Right lobe of liver (tissue), 6 donors: ENCODE results near the gene DTHD1. TPM values are rescaled to one million over a fixed set of nuclear protein-coding genes. Genes with fewer than 3 reads are reported as not detected.

Experiments used
- ATAC-seq, 4 donors: fragments of 200-7000 bp; cut with Tn5 transposase; one replicate each; pipeline ENCODE4 v1.9.1; 2020; ENCODE audit warnings: mild to moderate bottlenecking in 4 of 4, moderate library complexity in 4 of 4
- DNase-seq, 3 donors: peaks; one replicate each; pipeline ENCODE4 v3.0.0-alpha.2; 2020
- H3K27ac ChIP-seq, 3 donors: fragments of 200-600 bp; one replicate each; pipeline ENCODE4 v1.8.0; 2022
- H3K27me3 ChIP-seq, 2 donors: fragments of 200-600 bp; one replicate each; pipeline ENCODE4 v1.8.0; 2022
- H3K36me3 ChIP-seq, 4 donors: fragments of 200-600 bp; sonication (generic) in 1 of 4; one replicate each; pipeline versions ENCODE4 v1.5.1 to v1.8.0; 2017 to 2022; ENCODE audit warnings: control low read depth in 1 of 4
- H3K4me1 ChIP-seq, 4 donors: fragments of 200-600 bp; sonication (generic) in 1 of 4; one replicate each; pipeline versions ENCODE4 v1.5.1 to v1.8.0; 2017 to 2022; ENCODE audit warnings: control low read depth in 1 of 4
- H3K4me3 ChIP-seq, 3 donors: fragments of 200-600 bp; one replicate each; pipeline ENCODE4 v1.8.0; 2022
- H3K9me3 ChIP-seq, 4 donors: fragments of 200-600 bp; sonication (generic) in 1 of 4; one replicate each; pipeline versions ENCODE4 v1.5.1 to v1.8.0; 2017 to 2022; ENCODE audit warnings: control low read depth in 1 of 4
- POLR2A ChIP-seq: fragments of 450-650 bp; IDR thresholded peaks from one replicate; pipeline ENCODE4 v1.6.1; 2017; ENCODE audit warnings: antibody characterized with exemption, mild to moderate bottlenecking
- WGBS: methylation state at CpG from one replicate; pipeline ENCODE4 v1.1.6; 2018; ENCODE audit warnings: low coverage, low lambda C conversion rate; ENCODE audit not compliant: insufficient coverage; ENCODE audit errors: missing lambda C conversion rate; 5-methylcytosine and 5-hydroxymethylcytosine counted together
- intact Hi-C, 2 donors: fragments of 100-400 bp; cut with DNase I; formaldehyde crosslinking; loops; one replicate each; pipeline versions ENCODE4 v1.11.2 to v1.14.1; 2022
- total RNA-seq, 6 experiments: library from RNA; depleted of rRNA in 2 of 6; stranded (reverse); fragments of >200 nt in 2 of 6; fragmentation: NEBNext Ultra II Directional in 3 of 6; extraction: Animal tissue kit (Norgen Biotek cat#: 25700) in 3 of 6; gene quantifications; one replicate each; pipeline versions ENCODE4 v1.1.0 to v1.2.4, GENCODE V29; 2016 to 2023
- TF ChIP-seq, protein P1 (sequence below), 4 donors: fragments of 200-600 bp in 3 of 4; fragments of 450-650 bp in 1 of 4; IDR thresholded peaks; one replicate each; pipeline versions ENCODE4 v1.5.1 to v1.8.0; 2016 to 2022; ENCODE audit warnings: antibody characterized with exemption in 4 of 4, mild to moderate bottlenecking in 2 of 4
- donor health status: DM: no; HTN: yes; CAD: no.
- donor health status: DM: no; HTN: no; CAD: no.
- donor health status: DM: no; HTN: no; CAD: no.
- donor health status: DM: no; HTN: yes; CAD: no.
- donor health status: DM: no; HTN: yes; CAD: no.

The DTHD1 gene
- total RNA-seq, 6 experiments from 2014 or later = 0.07 to 0.12 (median 0.12) TPM; not detected in 2

DNA sequence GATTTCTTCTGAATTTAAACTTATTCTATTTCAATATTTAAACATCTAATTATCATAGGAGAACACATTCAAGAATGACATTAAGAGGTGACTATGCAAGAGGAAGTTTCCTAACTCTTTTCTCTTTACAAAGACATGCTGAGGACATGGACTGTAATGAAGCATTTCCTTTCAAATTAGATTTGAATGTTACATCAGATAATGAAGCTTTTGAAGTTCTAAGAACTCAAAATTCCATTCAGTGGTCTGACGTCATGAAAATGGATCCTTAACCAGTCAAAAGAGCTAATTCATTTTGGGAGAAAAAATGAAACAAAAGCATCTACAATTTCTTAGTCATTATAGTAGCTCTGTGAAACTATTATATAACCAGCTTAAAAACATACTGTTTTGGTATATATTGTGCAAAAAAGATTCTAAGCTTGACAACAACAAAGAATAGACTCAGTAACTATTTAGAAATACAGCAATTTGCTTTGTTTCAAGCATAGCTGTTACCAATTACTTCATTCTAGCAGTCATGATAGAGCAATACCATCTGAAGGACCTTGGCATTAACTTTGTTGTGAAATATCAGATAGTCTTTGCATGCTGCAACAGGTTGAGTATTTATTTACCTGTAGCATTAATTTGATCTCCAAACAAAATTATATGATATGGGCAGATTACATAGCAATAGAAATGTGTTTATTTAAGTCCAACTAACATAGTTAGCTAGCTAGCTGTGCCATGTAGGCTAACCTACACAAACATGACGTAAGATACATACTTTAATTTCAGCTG lies 13.7 kb upstream of the DTHD1 start:
- no peaks in the 10 kb centered on the region for H3K4me1 ChIP-seq
- no peaks in the 10 kb centered on the region for H3K9me3 ChIP-seq
- H3K36me3 ChIP-seq = no peaks in the 10 kb centered on the region
- intact Hi-C loops = no loop called here
- no peak overlapping the region for H3K4me3 ChIP-seq
- no peak overlapping the region for H3K27ac ChIP-seq
- TF ChIP-seq, protein P1, sequence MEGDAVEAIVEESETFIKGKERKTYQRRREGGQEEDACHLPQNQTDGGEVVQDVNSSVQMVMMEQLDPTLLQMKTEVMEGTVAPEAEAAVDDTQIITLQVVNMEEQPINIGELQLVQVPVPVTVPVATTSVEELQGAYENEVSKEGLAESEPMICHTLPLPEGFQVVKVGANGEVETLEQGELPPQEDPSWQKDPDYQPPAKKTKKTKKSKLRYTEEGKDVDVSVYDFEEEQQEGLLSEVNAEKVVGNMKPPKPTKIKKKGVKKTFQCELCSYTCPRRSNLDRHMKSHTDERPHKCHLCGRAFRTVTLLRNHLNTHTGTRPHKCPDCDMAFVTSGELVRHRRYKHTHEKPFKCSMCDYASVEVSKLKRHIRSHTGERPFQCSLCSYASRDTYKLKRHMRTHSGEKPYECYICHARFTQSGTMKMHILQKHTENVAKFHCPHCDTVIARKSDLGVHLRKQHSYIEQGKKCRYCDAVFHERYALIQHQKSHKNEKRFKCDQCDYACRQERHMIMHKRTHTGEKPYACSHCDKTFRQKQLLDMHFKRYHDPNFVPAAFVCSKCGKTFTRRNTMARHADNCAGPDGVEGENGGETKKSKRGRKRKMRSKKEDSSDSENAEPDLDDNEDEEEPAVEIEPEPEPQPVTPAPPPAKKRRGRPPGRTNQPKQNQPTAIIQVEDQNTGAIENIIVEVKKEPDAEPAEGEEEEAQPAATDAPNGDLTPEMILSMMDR (IDR thresholded peaks at IDR 0.05) = no peak
- TF ChIP-seq POLR2A = no peak
- no peaks in the 10 kb centered on the region for H3K27me3 ChIP-seq
- no peak for DNase-seq
- WGBS = 63% methylated on average over 2 of the region's 2 CpGs
- ATAC-seq = peak in 2 of 4 donors; percentile 41 to 59

DNA sequence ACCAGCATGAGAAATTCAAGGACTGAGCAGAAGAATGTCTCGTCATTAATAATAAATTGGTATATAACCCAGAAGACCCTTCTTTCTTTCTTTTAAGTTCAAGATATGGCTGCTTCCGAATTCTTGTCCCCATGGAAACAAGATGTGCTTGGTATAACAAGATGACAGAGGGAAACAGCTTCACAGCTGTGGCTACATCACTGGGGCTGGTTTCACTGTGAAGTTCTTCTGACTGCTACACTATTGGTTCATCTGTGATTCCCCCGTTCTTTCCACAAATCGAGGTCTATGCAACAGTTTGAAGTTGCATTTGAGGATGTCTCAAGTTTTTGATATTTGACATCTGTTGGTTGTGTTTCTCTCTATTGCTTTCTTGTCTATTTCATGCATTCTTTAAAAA lies 12.3 kb upstream of the DTHD1 start:
- Histone ChIP-seq H3K4me1 (no peaks in the 10 kb centered on the region), H3K36me3 (no peaks in the 10 kb centered on the region), H3K27ac (no peak overlapping the region), H3K27me3 (no peaks in the 10 kb centered on the region), H3K9me3 (no peaks in the 10 kb centered on the region), H3K4me3 (no peak overlapping the region)
- ATAC-seq (peak in 1 of 4 donors; percentile 11), DNase-seq (no peak)
- WGBS = 65% methylated on average over 4 of the region's 4 CpGs
- intact Hi-C loops = no loop called here
- TF ChIP-seq, protein P1 (IDR thresholded peaks at IDR 0.05) = no peak
- TF ChIP-seq POLR2A = no peak

DNA sequence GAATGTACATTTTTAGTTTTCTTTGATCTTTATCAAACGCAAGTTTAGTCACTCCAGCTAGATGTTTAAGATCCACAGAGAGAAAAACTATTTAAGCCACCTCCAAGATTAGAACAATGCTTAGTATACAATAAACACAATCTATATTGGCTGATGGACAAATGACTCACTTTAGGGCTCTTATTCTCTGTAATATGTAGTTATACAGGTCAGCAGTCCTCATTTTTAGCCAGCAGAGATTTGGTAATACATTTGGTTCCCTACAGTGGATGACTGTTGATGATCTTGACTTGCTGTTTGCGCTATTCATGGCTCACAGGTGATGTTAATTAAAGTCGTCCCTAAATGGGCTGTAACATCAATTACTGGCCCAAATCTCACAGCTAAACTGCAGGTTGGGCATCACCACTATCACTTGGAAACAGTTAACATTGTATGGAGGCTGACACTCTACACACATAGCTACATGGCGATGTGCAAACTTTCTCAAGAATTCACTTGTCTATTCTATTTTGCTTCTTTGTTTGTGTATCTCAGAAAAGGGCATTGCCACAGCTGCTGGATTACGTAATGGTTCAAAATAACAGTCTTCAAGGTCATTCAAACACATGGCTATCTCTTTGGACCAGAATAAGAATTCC lies 11.8 kb upstream of the DTHD1 start:
- no peak overlapping the region for H3K4me3 ChIP-seq
- no peak overlapping the region for H3K27ac ChIP-seq
- H3K4me1 ChIP-seq = no peaks in the 10 kb centered on the region
- ATAC-seq (no peak), DNase-seq (no peak)
- no peaks in the 10 kb centered on the region for H3K9me3 ChIP-seq
- intact Hi-C loops = no loop called here
- 76% methylated on average over 5 of the region's 5 CpGs for WGBS
- no peaks in the 10 kb centered on the region for H3K27me3 ChIP-seq
- H3K36me3 ChIP-seq = no peaks in the 10 kb centered on the region
- TF ChIP-seq, protein P1 (IDR thresholded peaks at IDR 0.05) = no peak
- no peak for TF ChIP-seq POLR2A

DNA sequence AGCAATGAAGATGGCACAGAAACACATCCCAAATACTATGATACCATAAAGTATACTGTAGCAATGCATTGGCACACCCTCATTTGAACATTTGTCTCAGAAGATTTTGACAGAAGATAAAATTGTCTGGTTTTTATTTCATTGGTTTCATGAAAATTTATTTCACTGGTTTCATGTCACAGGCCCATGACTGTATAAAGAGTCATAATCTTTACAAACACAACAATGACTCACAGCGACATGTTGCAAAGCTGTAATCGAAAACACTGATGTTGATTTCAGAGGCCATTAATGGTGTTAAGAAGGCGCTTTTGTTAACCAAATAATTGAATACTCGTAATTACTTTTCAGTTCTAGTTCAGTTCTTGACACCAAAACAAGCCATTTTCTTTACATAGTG lies 8.1 kb upstream of the DTHD1 start:
- DNase-seq (no peak), ATAC-seq (no peak)
- intact Hi-C loops = no loop called here
- H3K27me3 ChIP-seq = no peaks in the 10 kb centered on the region
- H3K4me3 ChIP-seq = no peak overlapping the region
- H3K36me3 ChIP-seq = no peaks in the 10 kb centered on the region
- no peaks in the 10 kb centered on the region for H3K4me1 ChIP-seq
- H3K9me3 ChIP-seq = no peaks in the 10 kb centered on the region
- no peak overlapping the region for H3K27ac ChIP-seq
- TF ChIP-seq, protein P1 (IDR thresholded peaks at IDR 0.05) = no peak
- no peak for TF ChIP-seq POLR2A
- 76% methylated on average over 4 of the region's 4 CpGs for WGBS
